Measurements from ENCODE around the gene AKT1S1.

Gene AKT1S1

GRCh38 chr19:49873129-49873521 is 4.0 kb downstream of the AKT1S1 start:
- in situ Hi-C loops (cut with HindIII; ENCODE audit: low sequenced_read_pairs) = no loop called here
- no peak for DNase-seq (ENCODE audit: low read depth, low spot score)

DNA sequence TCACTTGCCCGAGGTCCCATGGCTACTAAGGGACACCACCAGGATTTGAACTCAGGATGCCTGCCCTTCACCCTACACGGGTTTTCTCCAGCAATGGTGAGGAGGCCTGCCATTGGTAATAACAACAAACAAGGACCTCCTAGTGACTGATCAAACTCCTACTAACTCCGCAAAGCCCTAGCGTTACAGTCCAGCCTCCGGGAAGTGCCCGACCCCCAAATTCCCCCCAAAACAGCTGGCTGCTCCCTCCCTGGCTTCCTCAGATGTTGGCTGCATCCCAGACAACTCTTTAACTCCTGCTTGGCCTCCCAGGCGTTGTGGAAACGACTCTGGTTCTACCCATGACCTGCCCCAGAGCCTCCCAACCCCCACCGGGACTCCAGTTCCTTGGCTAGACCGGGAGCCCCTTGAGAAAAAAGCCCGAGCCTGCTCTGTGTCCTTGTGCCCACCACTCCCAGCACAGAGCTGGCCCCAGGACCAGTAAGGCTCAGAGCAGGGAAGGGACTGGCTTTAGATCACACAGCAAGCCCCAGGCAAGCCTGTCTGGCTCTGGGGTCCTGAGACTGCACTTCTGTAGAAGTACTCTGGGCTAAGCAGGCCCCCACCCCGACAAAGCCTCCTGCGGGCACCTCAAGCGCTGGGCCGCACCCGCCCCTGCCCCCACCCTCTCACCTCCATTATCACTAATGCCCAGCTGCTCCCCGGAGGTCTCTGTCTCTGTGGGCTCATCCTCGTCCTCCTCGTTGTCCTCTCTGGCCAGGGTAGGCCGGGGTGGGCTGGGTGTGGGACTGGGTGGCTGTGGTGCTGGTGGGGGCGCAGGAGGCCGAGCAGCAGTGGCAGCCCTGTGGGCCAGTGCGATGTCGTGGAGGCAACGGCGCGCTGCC is 4.7 kb downstream of the AKT1S1 start:
- in situ Hi-C loops (cut with HindIII; ENCODE audit: low sequenced_read_pairs) = no loop called here
- no peak for TF ChIP-seq CTCF (IDR thresholded peaks at IDR 0.05; ENCODE audit: low read depth, low read length)
- DNase-seq (ENCODE audit: low read depth, low spot score) = no peak

More at GRCh38 chr19:49873129-49873521, 4.0 kb downstream of the AKT1S1 start:
- no peak overlapping the region for H3K4me3 ChIP-seq (ENCODE audit: low read depth, low read length)
- no peak for TF ChIP-seq CTCF (IDR thresholded peaks at IDR 0.05; ENCODE audit: low read depth, low read length)

GRCh38 chr19:49871349-49871985 is 5.7 kb downstream of the AKT1S1 start:
- DNase-seq (ENCODE audit: low read depth, low spot score) = no peak
- in situ Hi-C loops (cut with HindIII; ENCODE audit: low sequenced_read_pairs) = no loop called here
- H3K4me3 ChIP-seq (ENCODE audit: low read depth, low read length) = no peak overlapping the region
- no peak for TF ChIP-seq CTCF (IDR thresholded peaks at IDR 0.05; ENCODE audit: low read depth, low read length)

More for the DNA sequence above, 4.7 kb downstream of the AKT1S1 start:
- H3K4me3 ChIP-seq (ENCODE audit: low read depth, low read length) = no peak overlapping the region

- no peak for DNase-seq (ENCODE audit: low read depth, low spot score)
- no peak for TF ChIP-seq CTCF (IDR thresholded peaks at IDR 0.05; ENCODE audit: low read depth, low read length)
- in situ Hi-C loops (cut with HindIII; ENCODE audit: low sequenced_read_pairs) = no loop called here
- H3K4me3 ChIP-seq (ENCODE audit: low read depth, low read length) = peak overlapping the region; percentile 48
Measured at GRCh38 chr19:49870309-49870901, 6.8 kb downstream of the AKT1S1 start.

GRCh38 chr19:49869484-49870308 is 7.5 kb downstream of the AKT1S1 start:
- DNase-seq (ENCODE audit: low read depth, low spot score) = peak; percentile 100
- in situ Hi-C loops (cut with HindIII; ENCODE audit: low sequenced_read_pairs) = no loop called here
- TF ChIP-seq CTCF (IDR thresholded peaks at IDR 0.05; ENCODE audit: low read depth, low read length) = no peak
- peak overlapping the region; percentile 48 for H3K4me3 ChIP-seq (ENCODE audit: low read depth, low read length)

- H3K4me3 ChIP-seq (ENCODE audit: low read depth, low read length) = peak overlapping the region; percentile 48
- in situ Hi-C loops (cut with HindIII; ENCODE audit: low sequenced_read_pairs) = no loop called here
- no peak for TF ChIP-seq CTCF (IDR thresholded peaks at IDR 0.05; ENCODE audit: low read depth, low read length)
- DNase-seq (ENCODE audit: low read depth, low spot score) = no peak
Measured at GRCh38 chr19:49869009-49869483, 8.1 kb downstream of the AKT1S1 start.

All from astrocyte of the spinal cord (primary cell).